ENCODE measurements around the gene LMO7. TPM values are rescaled to one million over a fixed set of nuclear protein-coding genes. Genes with fewer than 3 reads are reported as not detected.

LMO7 gene
- total and polyA plus RNA-seq, 4 donors = 17.5 to 69.6 (median 38.2) TPM

DNA sequence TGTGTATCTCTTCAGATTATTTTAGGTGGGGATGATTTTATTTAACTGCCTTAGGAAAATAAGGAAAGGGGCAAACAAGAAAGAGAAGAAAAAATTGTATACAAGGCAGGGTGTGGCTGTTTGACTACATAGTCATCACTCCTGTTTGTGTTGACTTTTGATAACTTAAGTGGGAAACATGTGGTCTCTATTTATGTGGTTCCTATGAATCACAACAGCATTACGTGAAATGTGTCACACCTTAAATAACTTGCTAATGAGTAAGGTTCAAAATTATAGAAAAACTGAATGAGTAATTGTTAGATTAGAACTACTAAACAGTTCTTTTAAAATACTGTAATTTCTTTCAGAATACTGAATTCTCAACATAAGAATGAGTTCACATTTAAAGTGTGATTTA is 69.3 kb downstream of the LMO7 start:
- H3K9ac ChIP-seq (ENCODE audit: low read depth in 1 of 2, low read length in 2 of 2) = no peak overlapping the region
- DNase-seq (ENCODE audit: low spot score) = no peak
- H3K27me3 ChIP-seq (ENCODE audit: control insufficient read depth in 4 of 4, insufficient read depth in 4 of 4, low read length in 3 of 4) = no peaks in the 10 kb centered on the region
- no peaks in the 10 kb centered on the region for H3K36me3 ChIP-seq (ENCODE audit: control insufficient read depth in 4 of 4, insufficient read depth in 3 of 4, low read depth in 1 of 4, low read length in 3 of 4)
- no peak for TF ChIP-seq JUND (IDR thresholded peaks at IDR 0.05)
- TF ChIP-seq TAF1 (conservative IDR thresholded peaks at IDR 0.05) = no peak
- TF ChIP-seq FOXA2 (IDR thresholded peaks at IDR 0.05) = no peak
- no peak for TF ChIP-seq RAD21 (IDR thresholded peaks at IDR 0.05)
- no peak for TF ChIP-seq HNF4G (IDR thresholded peaks at IDR 0.05)
- TF ChIP-seq HNF4A (conservative IDR thresholded peaks at IDR 0.05) = no peak
- no peak for TF ChIP-seq SP1 (IDR thresholded peaks at IDR 0.05)
- no peak for TF ChIP-seq NR2F2 (IDR thresholded peaks at IDR 0.05)
- TF ChIP-seq GABPA (IDR thresholded peaks at IDR 0.05 in 1 of 2, conservative IDR thresholded peaks at IDR 0.05 in 1 of 2) = no peak
- TF ChIP-seq YY1 (IDR thresholded peaks at IDR 0.05) = no peak
- TF ChIP-seq, protein P1, sequence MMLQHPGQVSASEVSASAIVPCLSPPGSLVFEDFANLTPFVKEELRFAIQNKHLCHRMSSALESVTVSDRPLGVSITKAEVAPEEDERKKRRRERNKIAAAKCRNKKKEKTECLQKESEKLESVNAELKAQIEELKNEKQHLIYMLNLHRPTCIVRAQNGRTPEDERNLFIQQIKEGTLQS (IDR thresholded peaks at IDR 0.05) = no peak
- TF ChIP-seq, protein P2, sequence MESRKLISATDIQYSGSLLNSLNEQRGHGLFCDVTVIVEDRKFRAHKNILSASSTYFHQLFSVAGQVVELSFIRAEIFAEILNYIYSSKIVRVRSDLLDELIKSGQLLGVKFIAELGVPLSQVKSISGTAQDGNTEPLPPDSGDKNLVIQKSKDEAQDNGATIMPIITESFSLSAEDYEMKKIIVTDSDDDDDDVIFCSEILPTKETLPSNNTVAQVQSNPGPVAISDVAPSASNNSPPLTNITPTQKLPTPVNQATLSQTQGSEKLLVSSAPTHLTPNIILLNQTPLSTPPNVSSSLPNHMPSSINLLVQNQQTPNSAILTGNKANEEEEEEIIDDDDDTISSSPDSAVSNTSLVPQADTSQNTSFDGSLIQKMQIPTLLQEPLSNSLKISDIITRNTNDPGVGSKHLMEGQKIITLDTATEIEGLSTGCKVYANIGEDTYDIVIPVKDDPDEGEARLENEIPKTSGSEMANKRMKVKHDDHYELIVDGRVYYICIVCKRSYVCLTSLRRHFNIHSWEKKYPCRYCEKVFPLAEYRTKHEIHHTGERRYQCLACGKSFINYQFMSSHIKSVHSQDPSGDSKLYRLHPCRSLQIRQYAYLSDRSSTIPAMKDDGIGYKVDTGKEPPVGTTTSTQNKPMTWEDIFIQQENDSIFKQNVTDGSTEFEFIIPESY (IDR thresholded peaks at IDR 0.05) = no peak
- no peak for TF ChIP-seq FOXA1 (IDR thresholded peaks at IDR 0.05)
- TF ChIP-seq, protein P3, sequence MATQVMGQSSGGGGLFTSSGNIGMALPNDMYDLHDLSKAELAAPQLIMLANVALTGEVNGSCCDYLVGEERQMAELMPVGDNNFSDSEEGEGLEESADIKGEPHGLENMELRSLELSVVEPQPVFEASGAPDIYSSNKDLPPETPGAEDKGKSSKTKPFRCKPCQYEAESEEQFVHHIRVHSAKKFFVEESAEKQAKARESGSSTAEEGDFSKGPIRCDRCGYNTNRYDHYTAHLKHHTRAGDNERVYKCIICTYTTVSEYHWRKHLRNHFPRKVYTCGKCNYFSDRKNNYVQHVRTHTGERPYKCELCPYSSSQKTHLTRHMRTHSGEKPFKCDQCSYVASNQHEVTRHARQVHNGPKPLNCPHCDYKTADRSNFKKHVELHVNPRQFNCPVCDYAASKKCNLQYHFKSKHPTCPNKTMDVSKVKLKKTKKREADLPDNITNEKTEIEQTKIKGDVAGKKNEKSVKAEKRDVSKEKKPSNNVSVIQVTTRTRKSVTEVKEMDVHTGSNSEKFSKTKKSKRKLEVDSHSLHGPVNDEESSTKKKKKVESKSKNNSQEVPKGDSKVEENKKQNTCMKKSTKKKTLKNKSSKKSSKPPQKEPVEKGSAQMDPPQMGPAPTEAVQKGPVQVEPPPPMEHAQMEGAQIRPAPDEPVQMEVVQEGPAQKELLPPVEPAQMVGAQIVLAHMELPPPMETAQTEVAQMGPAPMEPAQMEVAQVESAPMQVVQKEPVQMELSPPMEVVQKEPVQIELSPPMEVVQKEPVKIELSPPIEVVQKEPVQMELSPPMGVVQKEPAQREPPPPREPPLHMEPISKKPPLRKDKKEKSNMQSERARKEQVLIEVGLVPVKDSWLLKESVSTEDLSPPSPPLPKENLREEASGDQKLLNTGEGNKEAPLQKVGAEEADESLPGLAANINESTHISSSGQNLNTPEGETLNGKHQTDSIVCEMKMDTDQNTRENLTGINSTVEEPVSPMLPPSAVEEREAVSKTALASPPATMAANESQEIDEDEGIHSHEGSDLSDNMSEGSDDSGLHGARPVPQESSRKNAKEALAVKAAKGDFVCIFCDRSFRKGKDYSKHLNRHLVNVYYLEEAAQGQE (IDR thresholded peaks at IDR 0.05) = no peak
- WGBS = 76% methylated on average over 1 of the region's 1 CpG
- H3K27ac ChIP-seq (ENCODE audit: low read depth in 1 of 2, low read length in 2 of 2) = no peak overlapping the region
- no peak overlapping the region for H3K4me3 ChIP-seq (ENCODE audit: low read depth in 1 of 3, low read length in 3 of 3)
- H3K9me3 ChIP-seq (ENCODE audit: control insufficient read depth in 4 of 4, low read length in 3 of 4) = no peaks in the 10 kb centered on the region
- no peaks in the 10 kb centered on the region for H3K4me1 ChIP-seq (ENCODE audit: control insufficient read depth in 4 of 4, insufficient read depth in 4 of 4, low read length in 3 of 4)

DNA sequence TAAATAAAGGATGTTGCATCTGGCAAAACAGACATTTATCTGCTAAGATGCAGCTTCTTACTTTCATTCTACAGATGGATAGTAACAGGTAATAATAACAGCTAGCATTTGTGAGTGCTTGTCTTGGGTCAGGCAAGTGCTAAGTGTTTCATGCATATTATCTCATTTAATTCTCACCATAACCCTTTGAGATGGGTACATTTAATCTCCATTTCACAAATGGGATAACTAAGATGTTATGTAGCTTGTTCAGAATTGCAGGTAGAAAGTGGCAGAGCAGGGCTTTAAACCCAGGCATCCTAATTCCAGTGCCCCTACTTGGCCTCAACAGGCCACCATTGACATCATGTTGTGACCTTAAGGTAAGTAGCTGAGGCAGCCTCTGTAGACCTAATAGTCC is 69.8 kb downstream of the LMO7 start:
- no peak overlapping the region for H3K27ac ChIP-seq (ENCODE audit: low read depth in 1 of 2, low read length in 2 of 2)
- H3K9me3 ChIP-seq (ENCODE audit: control insufficient read depth in 4 of 4, low read length in 3 of 4) = no peaks in the 10 kb centered on the region
- H3K9ac ChIP-seq (ENCODE audit: low read depth in 1 of 2, low read length in 2 of 2) = no peak overlapping the region
- no peaks in the 10 kb centered on the region for H3K27me3 ChIP-seq (ENCODE audit: control insufficient read depth in 4 of 4, insufficient read depth in 4 of 4, low read length in 3 of 4)
- H3K36me3 ChIP-seq (ENCODE audit: control insufficient read depth in 4 of 4, insufficient read depth in 3 of 4, low read depth in 1 of 4, low read length in 3 of 4) = no peaks in the 10 kb centered on the region
- H3K4me3 ChIP-seq (ENCODE audit: low read depth in 1 of 3, low read length in 3 of 3) = no peak overlapping the region
- DNase-seq (ENCODE audit: low spot score) = no peak
- H3K4me1 ChIP-seq (ENCODE audit: control insufficient read depth in 4 of 4, insufficient read depth in 4 of 4, low read length in 3 of 4) = no peaks in the 10 kb centered on the region
- TF ChIP-seq, protein P4, sequence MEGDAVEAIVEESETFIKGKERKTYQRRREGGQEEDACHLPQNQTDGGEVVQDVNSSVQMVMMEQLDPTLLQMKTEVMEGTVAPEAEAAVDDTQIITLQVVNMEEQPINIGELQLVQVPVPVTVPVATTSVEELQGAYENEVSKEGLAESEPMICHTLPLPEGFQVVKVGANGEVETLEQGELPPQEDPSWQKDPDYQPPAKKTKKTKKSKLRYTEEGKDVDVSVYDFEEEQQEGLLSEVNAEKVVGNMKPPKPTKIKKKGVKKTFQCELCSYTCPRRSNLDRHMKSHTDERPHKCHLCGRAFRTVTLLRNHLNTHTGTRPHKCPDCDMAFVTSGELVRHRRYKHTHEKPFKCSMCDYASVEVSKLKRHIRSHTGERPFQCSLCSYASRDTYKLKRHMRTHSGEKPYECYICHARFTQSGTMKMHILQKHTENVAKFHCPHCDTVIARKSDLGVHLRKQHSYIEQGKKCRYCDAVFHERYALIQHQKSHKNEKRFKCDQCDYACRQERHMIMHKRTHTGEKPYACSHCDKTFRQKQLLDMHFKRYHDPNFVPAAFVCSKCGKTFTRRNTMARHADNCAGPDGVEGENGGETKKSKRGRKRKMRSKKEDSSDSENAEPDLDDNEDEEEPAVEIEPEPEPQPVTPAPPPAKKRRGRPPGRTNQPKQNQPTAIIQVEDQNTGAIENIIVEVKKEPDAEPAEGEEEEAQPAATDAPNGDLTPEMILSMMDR (IDR thresholded peaks at IDR 0.05; ENCODE audit: low read depth, low read length, missing input control) = no peak
- TF ChIP-seq HNF4G (IDR thresholded peaks at IDR 0.05) (no peak), FOXA1 (IDR thresholded peaks at IDR 0.05) (no peak), YY1 (IDR thresholded peaks at IDR 0.05) (no peak), SP1 (IDR thresholded peaks at IDR 0.05) (no peak), FOXA2 (IDR thresholded peaks at IDR 0.05) (no peak), GABPA (IDR thresholded peaks at IDR 0.05 in 1 of 2, conservative IDR thresholded peaks at IDR 0.05 in 1 of 2) (no peak), RXRA (IDR thresholded peaks at IDR 0.05) (no peak), TAF1 (conservative IDR thresholded peaks at IDR 0.05) (no peak), HNF4A (conservative IDR thresholded peaks at IDR 0.05) (no peak), RAD21 (IDR thresholded peaks at IDR 0.05) (no peak), NR2F2 (IDR thresholded peaks at IDR 0.05) (no peak), JUND (IDR thresholded peaks at IDR 0.05) (no peak), EGR1 (IDR thresholded peaks at IDR 0.05; ENCODE audit: low read depth in 2 of 2) (no peak)
- TF ChIP-seq, protein P5, sequence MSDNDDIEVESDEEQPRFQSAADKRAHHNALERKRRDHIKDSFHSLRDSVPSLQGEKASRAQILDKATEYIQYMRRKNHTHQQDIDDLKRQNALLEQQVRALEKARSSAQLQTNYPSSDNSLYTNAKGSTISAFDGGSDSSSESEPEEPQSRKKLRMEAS (IDR thresholded peaks at IDR 0.05) = no peak
- TF ChIP-seq, protein P2 (IDR thresholded peaks at IDR 0.05) = no peak
- TF ChIP-seq, protein P3 (IDR thresholded peaks at IDR 0.05) = no peak
